Stimulated activated CD8-positive, alpha-beta memory T cell treated with anti-CD3 and anti-CD28 coated beads, Interleukin-15, amount 100 ng/mL, for 48 hours (primary cell): ENCODE results near the gene LRRC3.

Experiments used
- DNase-seq, 2 donors: peaks; one replicate each; pipeline ENCODE4 v3.0.0-alpha.2; 2020; ENCODE audit warnings: low read depth in 2 of 2

Gene LRRC3

DNA sequence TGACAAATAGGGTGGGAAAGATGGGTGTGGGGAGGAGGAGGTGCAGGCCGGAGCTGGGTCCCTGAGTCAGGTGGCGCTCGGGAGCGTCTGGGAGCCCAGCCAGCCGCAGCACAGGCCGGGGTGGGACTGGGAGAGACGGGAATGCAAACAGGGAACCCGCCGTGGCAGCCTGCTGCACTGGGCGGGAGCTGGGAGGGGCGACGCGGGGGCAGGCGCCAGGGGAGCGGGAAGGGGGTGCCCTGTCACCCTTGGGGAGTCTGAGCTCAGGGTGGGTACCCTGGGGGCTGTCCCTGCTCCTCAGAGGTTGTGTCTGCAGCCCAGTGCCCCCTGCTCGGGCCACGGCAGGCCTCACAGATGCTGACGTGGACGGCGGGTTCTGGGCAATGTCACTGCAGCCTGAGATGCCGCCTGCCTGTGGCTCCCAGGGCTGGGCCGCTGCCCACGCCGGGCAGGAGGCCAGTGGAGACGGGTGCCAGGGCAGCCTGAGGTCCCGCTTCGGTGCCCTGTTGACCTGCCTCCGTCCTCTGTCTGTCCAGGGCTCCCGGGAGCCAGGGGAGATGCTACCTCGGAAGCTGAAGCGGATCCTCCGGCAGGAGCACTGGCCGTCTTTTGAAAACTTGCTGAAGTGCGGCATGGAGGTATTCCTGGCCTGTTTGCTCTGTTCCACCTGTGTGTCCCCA is 16.6 kb upstream of the LRRC3 start:
- no peak for DNase-seq

- DNase-seq = no peak
These were observed 16.1 kb upstream of the LRRC3 start for GRCh38 chr21:44439211-44439600.

DNA sequence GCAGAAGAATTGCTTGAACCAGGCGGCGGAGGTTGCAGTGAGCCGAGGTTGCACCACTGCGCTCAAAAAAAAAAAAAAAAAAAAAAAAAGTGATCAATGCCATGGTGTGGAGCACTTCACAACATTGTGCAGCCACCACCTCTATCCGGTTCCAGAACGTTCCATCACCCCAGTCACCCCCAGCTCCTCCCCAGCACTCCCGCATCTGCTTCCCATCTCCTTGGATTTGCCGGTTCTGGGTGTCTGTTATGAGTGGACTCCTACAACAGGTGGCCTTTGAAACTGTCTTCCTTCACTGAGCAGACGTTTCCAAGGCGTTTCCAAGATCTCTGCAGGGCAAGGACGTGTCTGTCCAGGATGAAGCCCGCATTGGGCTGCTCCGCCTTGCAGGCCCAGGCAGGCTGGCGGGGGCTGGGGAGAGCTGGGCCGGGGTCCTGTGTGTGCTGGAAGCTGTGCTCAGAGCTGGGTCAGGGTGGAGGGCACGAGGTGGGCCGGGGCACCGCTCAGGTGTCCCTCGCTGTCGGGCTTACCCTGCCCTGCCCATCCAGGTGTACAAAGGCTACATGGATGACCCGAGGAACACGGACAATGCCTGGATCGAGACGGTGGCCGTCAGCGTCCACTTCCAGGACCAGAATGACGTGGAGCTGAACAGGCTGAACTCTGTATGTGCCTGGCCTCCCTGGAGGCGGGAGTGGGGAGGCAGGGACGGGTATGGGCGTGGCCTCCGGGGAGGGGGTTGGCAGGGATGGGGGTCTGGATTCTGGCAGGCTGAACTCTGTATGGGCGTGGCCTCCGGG is 14.9 kb upstream of the LRRC3 start:
- no peak for DNase-seq

DNA sequence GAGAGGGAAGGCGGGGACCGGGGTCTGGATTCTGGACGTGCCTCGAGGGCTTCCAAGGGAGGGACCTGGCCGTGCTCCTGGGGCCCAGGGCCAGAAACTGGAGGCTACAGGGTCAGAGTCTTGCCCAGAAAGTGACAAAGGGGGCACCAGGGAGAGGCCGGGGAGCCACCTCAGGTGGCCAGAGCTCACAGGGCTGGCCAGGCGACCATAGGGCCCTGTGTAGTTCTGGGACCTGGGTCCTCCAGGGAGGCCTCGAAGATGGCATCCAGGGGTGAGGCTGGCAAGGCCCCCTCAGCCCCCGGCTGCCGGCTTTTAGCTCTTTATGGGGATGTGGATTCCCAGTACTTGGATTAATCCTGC is 14.3 kb upstream of the LRRC3 start:
- no peak for DNase-seq

GRCh38 chr21:44441581-44442265 is 13.6 kb upstream of the LRRC3 start:
- DNase-seq = no peak

DNA sequence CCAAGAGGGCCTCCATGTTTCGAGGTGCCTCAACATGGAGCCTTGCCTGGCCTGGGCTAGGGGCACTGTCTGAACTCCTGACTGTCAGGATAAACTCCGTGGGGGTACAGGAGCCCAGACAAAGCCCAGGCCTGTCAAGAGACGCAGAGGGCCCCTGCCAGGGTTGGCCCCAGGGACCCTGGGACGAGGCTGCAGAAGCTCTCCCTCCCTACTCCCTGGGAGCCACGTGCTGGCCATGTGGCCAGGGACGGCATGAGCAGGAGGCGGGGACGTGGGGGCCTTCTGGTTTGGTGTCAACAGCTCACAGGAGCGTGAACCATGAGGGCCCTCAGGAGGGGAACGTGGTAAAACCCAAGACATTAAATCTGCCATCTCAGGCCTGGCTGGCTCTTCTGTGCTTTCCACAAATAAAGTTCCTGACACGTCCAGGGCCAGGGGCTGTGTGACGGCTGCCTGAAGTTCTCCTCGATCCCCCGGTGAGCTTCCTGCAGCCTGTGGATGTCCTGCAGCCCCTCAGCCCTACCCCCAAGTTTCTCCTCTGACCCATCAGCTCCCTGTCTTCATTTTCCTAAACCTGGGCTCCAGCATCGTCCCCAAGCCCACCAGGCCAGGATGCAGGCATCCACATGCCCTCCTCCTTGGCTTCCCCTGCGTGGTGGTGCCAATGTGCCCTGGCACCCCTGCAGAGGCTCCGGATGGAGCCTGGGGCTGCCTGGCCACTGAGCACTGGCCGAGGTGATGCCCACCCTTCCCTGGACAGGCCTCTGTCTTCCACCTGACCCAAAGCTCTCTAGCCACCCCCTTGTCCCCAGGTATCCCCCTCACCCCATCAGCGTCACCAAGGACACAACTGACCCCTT is 12.8 kb upstream of the LRRC3 start:
- DNase-seq = no peak

DNA sequence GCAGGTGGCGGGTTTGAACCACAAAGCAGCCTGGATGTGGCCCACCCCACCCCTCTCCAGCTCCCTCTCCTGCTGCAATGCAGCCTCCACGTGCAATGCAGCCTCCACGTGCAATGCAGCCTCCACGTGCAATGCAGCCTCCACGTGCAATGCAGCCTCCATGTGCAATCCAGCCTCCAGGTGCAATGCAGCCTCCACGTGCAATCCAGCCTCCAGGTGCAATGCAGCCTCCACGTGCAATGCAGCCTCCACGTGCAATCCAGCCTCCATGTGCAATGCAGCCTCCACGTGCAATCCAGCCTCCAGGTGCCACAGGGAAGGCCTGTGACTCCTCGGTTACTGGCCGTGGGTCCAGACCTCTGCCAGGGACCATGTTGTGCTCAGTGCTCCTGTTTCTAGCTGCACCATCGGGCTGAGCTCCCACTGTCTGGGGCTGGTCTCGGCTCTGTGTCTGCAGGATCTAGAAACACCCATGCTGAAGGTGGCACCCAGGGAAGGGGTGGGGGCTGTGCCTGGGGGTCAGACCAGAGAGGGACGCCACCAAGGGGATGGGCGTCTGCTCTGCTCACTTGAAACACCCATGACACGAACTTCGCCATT is 11.9 kb upstream of the LRRC3 start:
- DNase-seq = no peak

GRCh38 chr21:44443891-44444285 is 11.4 kb upstream of the LRRC3 start:
- DNase-seq = no peak

GRCh38 chr21:44444286-44444931 is 10.9 kb upstream of the LRRC3 start:
- no peak for DNase-seq

- no peak for DNase-seq
These were observed 10.0 kb upstream of the LRRC3 start for GRCh38 chr21:44445145-44445812.

DNA sequence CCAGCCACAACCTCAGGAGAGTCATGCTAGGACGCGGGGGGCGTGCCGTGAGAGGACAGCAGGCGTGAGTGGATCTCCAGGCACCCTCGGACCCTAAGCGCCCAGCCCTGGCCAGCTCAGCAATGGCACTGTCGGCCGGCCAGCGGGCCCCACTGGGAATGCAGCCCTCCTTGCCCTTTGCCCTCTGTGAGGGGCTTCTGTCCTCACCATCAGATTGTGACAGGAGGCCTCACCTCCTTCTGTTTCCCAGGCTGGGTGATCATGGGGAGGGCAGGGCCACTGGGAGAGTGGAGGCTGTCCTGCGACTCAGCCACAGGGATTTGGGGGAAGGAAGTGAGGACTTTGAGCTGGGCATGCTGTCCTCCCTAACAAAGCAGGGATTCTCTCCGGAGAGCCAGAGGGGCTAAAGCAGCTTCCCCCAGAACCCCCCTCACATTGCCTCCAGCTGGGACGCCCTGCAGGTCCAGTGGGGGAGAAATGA is 6.6 kb upstream of the LRRC3 start:
- DNase-seq = no peak

GRCh38 chr21:44449473-44450363 is 5.6 kb upstream of the LRRC3 start:
- no peak for DNase-seq

DNA sequence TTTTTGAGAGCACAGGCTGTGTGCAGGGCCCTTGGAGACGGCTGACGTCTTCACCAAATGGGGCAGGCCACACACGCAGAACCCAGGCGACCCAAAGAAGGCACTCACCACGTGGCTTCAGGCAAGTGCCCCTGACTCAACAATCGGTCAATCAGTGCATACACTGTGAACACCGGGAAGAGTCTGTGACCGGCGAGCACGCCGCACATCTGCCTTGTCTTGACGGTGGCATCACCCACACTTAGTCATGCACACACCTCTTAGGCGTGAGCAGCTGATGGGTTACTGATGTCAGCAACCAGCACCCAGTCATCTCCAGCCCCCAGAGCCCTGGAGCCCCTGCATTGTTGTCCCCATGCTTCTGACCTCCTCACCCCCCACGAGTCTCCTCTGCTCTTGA is 4.9 kb upstream of the LRRC3 start:
- no peak for DNase-seq

DNA sequence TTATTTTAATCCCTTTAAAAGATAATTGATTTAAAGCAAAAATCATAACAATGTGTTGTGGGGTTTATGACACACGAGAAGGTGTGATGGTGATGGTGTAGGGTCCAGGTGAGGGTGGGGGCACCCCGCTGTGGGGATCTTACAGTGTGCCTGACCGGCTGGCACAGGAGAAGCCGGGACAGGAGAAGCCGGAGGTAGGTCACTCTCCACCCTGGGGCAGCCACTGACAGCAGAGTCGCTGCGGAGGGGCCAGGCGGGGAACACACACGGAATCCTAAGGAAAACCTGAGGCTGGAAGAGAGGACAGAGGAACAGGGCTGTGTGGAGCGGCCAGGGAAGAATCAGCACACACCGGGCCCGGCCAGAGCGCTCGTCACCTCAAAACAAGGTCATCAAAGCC is 4.3 kb upstream of the LRRC3 start:
- no peak for DNase-seq

GRCh38 chr21:44453120-44453519 is 2.2 kb upstream of the LRRC3 start:
- DNase-seq = no peak

DNA sequence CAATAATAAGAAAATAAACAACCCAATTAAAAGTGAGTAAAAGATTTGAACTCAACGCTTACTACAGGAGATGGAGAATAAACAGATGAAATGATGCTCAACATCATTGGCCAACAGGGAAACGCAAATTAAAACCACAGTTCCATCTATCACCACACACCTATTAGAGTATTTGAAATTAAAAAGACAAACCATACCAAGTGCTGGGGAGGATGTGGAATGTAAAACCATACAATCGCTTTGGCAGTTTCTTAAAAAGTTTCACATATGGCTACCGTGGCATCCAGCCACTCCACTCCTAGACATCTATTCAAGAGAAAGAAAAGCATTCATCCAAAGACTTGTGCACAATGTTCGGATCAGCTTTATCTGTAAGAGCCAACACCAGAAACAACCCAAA is 1.3 kb upstream of the LRRC3 start:
- DNase-seq = no peak

DNA sequence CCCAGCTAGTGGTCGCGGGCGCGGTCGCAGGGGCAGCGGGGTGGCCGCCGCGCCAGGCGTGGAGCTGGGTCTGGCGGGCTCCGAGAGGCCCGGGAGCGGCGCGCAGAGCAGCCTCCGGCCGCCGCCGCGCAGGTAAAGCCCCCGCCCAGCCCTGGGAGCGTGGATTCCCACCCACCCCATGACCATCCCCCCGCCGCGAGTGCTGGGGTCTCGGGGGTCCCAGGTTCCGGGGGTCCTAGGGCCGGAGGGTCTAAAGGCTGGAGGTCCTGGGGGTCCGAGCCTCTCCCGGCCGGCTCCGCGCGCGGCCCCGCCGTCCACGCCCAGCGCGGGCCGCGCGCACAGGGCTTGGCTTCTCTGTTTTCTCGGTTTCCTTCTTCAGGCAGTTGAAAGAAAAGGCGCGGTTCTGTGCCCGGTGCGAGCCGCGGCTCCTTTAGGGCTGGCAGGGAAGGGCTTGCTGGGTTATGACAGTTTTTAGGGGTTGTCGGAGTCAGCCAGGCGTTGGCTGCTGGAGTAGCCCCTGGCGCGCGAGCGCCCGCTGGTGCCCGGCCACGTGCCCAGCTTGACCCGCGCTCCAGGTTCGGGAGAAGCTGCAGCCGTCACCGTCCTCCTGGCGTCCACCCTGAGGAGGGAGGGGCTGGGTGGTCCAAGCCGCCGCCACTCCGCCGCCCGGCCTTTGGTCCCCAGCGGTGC is 359 bp downstream of the LRRC3 start:
- DNase-seq = peak; percentile 10 to 12

- DNase-seq = no peak
These were observed 1.1 kb downstream of the LRRC3 start for GRCh38 chr21:44456214-44456914.
